Mesendoderm (in vitro differentiated cells): Measurements from ENCODE around the gene LRRC57.
A peak's percentile ranks its signal among the peaks of the same experiment; 100 is the strongest.

Experiments used
- DNase-seq: peaks from one replicate; pipeline ENCODE4 v3.0.0; 2013
- H2AK5ac ChIP-seq: 2 replicates; pipeline ENCODE4 v1.6.1; 2013; ENCODE audit warnings: low read length, inconsistent platforms
- H2BK120ac ChIP-seq: 2 replicates; pipeline ENCODE4 v1.6.1; 2013; ENCODE audit warnings: low read depth, mild to moderate bottlenecking, low read length, moderate library complexity, mixed read lengths
- H2BK15ac ChIP-seq: replicated peaks from 2 replicates; pipeline ENCODE4 v1.6.1; 2013; ENCODE audit warnings: low read depth, mild to moderate bottlenecking, moderate library complexity
- H2BK5ac ChIP-seq: 2 replicates; pipeline ENCODE4 v1.6.1; 2013; ENCODE audit warnings: low read length, inconsistent platforms
- H3K18ac ChIP-seq: 2 replicates; pipeline ENCODE4 v1.6.1; 2013; ENCODE audit warnings: mild to moderate bottlenecking, low read length, mixed read lengths
- H3K23ac ChIP-seq: one replicate; pipeline ENCODE4 v1.6.1; 2013; ENCODE audit warnings: low read length
- H3K27ac ChIP-seq: 2 replicates; pipeline ENCODE4 v1.5.1; 2013; ENCODE audit warnings: low read depth, mild to moderate bottlenecking, inconsistent platforms, low read length, moderate library complexity
- H3K27me3 ChIP-seq: 2 replicates; pipeline ENCODE4 v1.6.1; 2013; ENCODE audit warnings: low read length, control low read depth, mild to moderate bottlenecking, inconsistent platforms; ENCODE audit not compliant: insufficient read depth, poor library complexity
- H3K36me3 ChIP-seq: 2 replicates; pipeline ENCODE4 v1.6.1; 2013; ENCODE audit warnings: low read length, inconsistent platforms; ENCODE audit not compliant: control insufficient read depth, insufficient read depth
- H3K4ac ChIP-seq: one replicate; pipeline ENCODE4 v1.6.1; 2013; ENCODE audit warnings: low read depth, mild to moderate bottlenecking, low read length, moderate library complexity
- H3K4me1 ChIP-seq: 2 replicates; pipeline ENCODE4 v1.6.1; 2013; ENCODE audit warnings: low read depth, low read length, inconsistent platforms; ENCODE audit not compliant: control insufficient read depth
- H3K4me2 ChIP-seq: 2 replicates; pipeline ENCODE4 v1.6.1; 2013; ENCODE audit warnings: low read length
- H3K4me3 ChIP-seq: 2 replicates; pipeline ENCODE4 v1.5.1; 2013; ENCODE audit warnings: mild to moderate bottlenecking, low read length
- H3K56ac ChIP-seq: one replicate; pipeline ENCODE4 v1.6.1; 2013; ENCODE audit warnings: low read length
- H3K79me1 ChIP-seq: 2 replicates; pipeline ENCODE4 v1.6.1; 2013; ENCODE audit warnings: low read length, inconsistent platforms
- H3K79me2 ChIP-seq: 2 replicates; pipeline ENCODE4 v1.6.1; 2013; ENCODE audit warnings: mild to moderate bottlenecking, low read length; ENCODE audit not compliant: control insufficient read depth, insufficient read depth
- H3K9ac ChIP-seq: 2 replicates; pipeline ENCODE4 v1.6.1; 2013; ENCODE audit warnings: low read length, inconsistent platforms
- H4K5ac ChIP-seq: one replicate; pipeline ENCODE4 v1.6.1; 2013; ENCODE audit warnings: low read length
- H4K8ac ChIP-seq: one replicate; pipeline ENCODE4 v1.6.1; 2013; ENCODE audit warnings: low read depth, mild to moderate bottlenecking, control low read depth, low read length, moderate library complexity
- WGBS: extraction: QIAGEN DNeasy Blood & Tissue Kit; methylation state at CpG from one replicate; pipeline ENCODE4 v1.1.7; 2013; ENCODE audit warnings: low lambda C conversion rate, missing lambda C conversion rate; ENCODE audit not compliant: insufficient coverage; ENCODE audit errors: extremely low coverage; 5-methylcytosine and 5-hydroxymethylcytosine counted together

LRRC57 gene

GRCh38 chr15:42591238-42591934 is 42.8 kb upstream of the LRRC57 start:
- no peak overlapping the region for H3K23ac ChIP-seq
- H2BK120ac ChIP-seq, result no peak overlapping the region
- H3K56ac ChIP-seq, result no peak overlapping the region
- H3K4me3 ChIP-seq, result no peak overlapping the region
- no peak overlapping the region for H2BK15ac ChIP-seq
- H4K5ac ChIP-seq, result no peak overlapping the region
- no peaks in the 10 kb centered on the region for H3K79me1 ChIP-seq
- H3K79me2 ChIP-seq, result no peaks in the 10 kb centered on the region
- no peak overlapping the region for H3K9ac ChIP-seq
- no peak overlapping the region for H2BK5ac ChIP-seq
- no peaks in the 10 kb centered on the region for H3K27me3 ChIP-seq
- no peak overlapping the region for H3K27ac ChIP-seq
- no peaks in the 10 kb centered on the region for H3K36me3 ChIP-seq
- DNase-seq, result peak; percentile 56
- no CpG with 5 or more reads among the region's 10 CpGs for WGBS
- H3K4me1 ChIP-seq, result no peaks in the 10 kb centered on the region
- H4K8ac ChIP-seq, result no peak overlapping the region
- no peak overlapping the region for H3K4ac ChIP-seq
- H2AK5ac ChIP-seq, result no peak overlapping the region
- no peak overlapping the region for H3K4me2 ChIP-seq
- H3K18ac ChIP-seq, result no peak overlapping the region

- Histone ChIP-seq H4K5ac (no peak overlapping the region), H2AK5ac (no peak overlapping the region), H3K56ac (no peak overlapping the region), H3K4ac (no peak overlapping the region), H3K23ac (no peak overlapping the region), H3K4me3 (no peak overlapping the region), H3K36me3 (no peaks in the 10 kb centered on the region), H3K27ac (no peak overlapping the region), H3K79me2 (no peaks in the 10 kb centered on the region), H3K27me3 (no peaks in the 10 kb centered on the region), H2BK15ac (no peak overlapping the region), H2BK120ac (no peak overlapping the region), H2BK5ac (no peak overlapping the region), H3K18ac (no peak overlapping the region), H4K8ac (no peak overlapping the region), H3K79me1 (no peaks in the 10 kb centered on the region), H3K9ac (no peak overlapping the region), H3K4me2 (no peak overlapping the region), H3K4me1 (no peaks in the 10 kb centered on the region)
- DNase-seq, result no peak
- no CpG with 5 or more reads among the region's 5 CpGs for WGBS
Observed at GRCh38 chr15:42590619-42591237, 42.1 kb upstream of the LRRC57 start.

- Histone ChIP-seq H3K79me2 (no peaks in the 10 kb centered on the region), H3K4me3 (no peak overlapping the region), H4K5ac (no peak overlapping the region), H3K27ac (no peak overlapping the region), H3K56ac (peak overlapping the region; percentile 10), H2BK15ac (no peak overlapping the region), H3K36me3 (no peaks in the 10 kb centered on the region), H3K4me1 (peaks cover 9% of the 10 kb centered on the region), H3K27me3 (no peaks in the 10 kb centered on the region), H3K79me1 (no peaks in the 10 kb centered on the region), H3K23ac (no peak overlapping the region), H2AK5ac (no peak overlapping the region), H3K4ac (peak overlapping the region; percentile 1), H2BK120ac (no peak overlapping the region), H4K8ac (no peak overlapping the region), H3K18ac (no peak overlapping the region), H3K9ac (no peak overlapping the region), H3K4me2 (no peak overlapping the region), H2BK5ac (no peak overlapping the region)
- WGBS, result no CpG with 5 or more reads among the region's 4 CpGs
- DNase-seq, result peak; percentile 82
Observed at GRCh38 chr15:42584031-42584765, 35.6 kb upstream of the LRRC57 start.

- Histone ChIP-seq H2BK15ac (no peak overlapping the region), H3K27me3 (no peaks in the 10 kb centered on the region), H3K56ac (no peak overlapping the region), H4K5ac (no peak overlapping the region), H4K8ac (no peak overlapping the region), H2BK5ac (no peak overlapping the region), H2BK120ac (no peak overlapping the region), H3K27ac (no peak overlapping the region), H3K9ac (no peak overlapping the region), H3K4me3 (no peak overlapping the region), H3K4ac (no peak overlapping the region), H3K23ac (no peak overlapping the region), H3K4me2 (no peak overlapping the region), H2AK5ac (no peak overlapping the region), H3K36me3 (no peaks in the 10 kb centered on the region), H3K79me1 (no peaks in the 10 kb centered on the region), H3K79me2 (no peaks in the 10 kb centered on the region), H3K18ac (no peak overlapping the region), H3K4me1 (peaks cover 9% of the 10 kb centered on the region)
- no peak for DNase-seq
- no CpG with 5 or more reads among the region's 8 CpGs for WGBS
Observed at GRCh38 chr15:42582569-42583375, 34.2 kb upstream of the LRRC57 start.

- Histone ChIP-seq H4K5ac (no peak overlapping the region), H3K79me1 (no peaks in the 10 kb centered on the region), H4K8ac (no peak overlapping the region), H3K56ac (peak overlapping the region; percentile 91), H3K4me2 (peak overlapping the region; percentile 81), H2AK5ac (no peak overlapping the region), H3K4me1 (peaks cover 9% of the 10 kb centered on the region), H3K36me3 (no peaks in the 10 kb centered on the region), H2BK120ac (no peak overlapping the region), H3K4ac (no peak overlapping the region), H3K27ac (no peak overlapping the region), H3K23ac (no peak overlapping the region), H3K79me2 (no peaks in the 10 kb centered on the region), H2BK5ac (no peak overlapping the region), H3K27me3 (no peaks in the 10 kb centered on the region), H3K18ac (no peak overlapping the region), H3K9ac (peak overlapping the region; percentile 71), H3K4me3 (no peak overlapping the region), H2BK15ac (no peak overlapping the region)
- peak; percentile 91 for DNase-seq
- WGBS, result no CpG with 5 or more reads among the region's 37 CpGs
Observed at GRCh38 chr15:42581272-42581730, 32.7 kb upstream of the LRRC57 start.
